Activated T-helper 9 cell treated with anti-CD3 and anti-CD28 coated beads, Interleukin-2, amount 50 U/mL, for 16 hours (primary cell): Measurements from ENCODE around the gene ASAP3.
"Not testable (repeated sequence)": the region's sequence is repeated elsewhere in the genome, so short reads cannot be mapped to it uniquely, and the experiment has no call there.

Experiments used
- DNase-seq: peaks from one replicate; pipeline ENCODE4 v3.0.0-alpha.2; 2020; ENCODE audit warnings: low read depth

ASAP3 gene

GRCh38 chr1:23514111-23514679 lies 30.2 kb upstream of the ASAP3 start:
- DNase-seq: no peak

- no peak for DNase-seq
Observed at GRCh38 chr1:23509896-23510295, 25.9 kb upstream of the ASAP3 start.

DNA sequence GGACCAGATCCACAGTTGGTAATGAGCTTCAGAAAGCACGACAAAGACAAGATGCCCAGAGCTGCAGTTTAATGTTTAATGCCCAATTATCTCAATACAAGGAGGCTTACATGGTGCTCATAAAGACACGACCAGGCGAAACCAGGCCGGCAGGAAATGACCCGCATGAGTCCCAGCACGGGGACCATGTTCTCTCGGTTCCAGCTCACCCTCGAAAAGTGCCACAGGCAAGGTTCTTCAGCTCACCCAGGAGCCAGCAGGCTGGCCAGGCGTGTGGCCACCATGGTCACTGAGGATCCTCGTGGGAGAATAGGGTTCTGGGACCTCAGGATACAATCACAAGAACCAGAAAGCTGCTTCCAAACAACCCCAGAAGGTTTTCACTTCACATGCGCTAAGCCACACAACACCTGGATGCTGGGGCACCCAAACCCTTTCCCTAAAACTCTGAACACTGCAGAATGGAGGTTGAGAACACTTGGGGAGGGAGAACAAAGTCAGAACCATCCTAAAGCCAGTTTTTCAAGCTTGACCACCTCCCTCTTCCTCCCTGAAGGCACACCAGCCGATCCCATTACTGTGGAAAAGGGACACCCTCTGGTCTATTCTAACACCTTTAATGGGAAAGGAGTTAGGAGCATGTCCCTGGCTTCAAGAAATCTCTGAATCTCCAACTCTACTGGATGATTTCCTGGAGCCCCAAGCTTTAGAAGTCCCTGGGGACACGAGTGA lies 22.6 kb upstream of the ASAP3 start:
- DNase-seq: no peak

DNA sequence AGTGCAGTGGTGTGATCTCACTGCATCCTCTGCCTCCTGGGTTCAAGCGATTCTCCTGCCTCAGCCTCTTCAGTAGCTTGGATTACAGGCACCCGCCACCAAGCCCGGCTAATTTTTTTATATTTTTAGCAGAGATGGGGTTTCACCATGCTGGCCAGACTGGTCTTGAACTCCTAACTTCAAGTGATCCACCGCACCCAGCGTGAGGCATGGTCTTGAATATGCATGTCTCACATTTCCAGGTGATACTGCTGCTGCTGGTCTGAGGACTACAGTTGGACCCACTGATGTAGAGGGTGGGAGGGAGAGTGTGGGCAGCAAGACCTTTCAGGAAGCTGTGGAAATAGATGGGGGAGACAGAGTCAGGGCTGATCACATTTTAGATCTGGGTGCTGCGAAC lies 21.9 kb upstream of the ASAP3 start:
- no peak for DNase-seq

- DNase-seq: not testable (repeated sequence)
Observed at GRCh38 chr1:23504156-23504555, 20.2 kb upstream of the ASAP3 start.

GRCh38 chr1:23502951-23503350 lies 19.0 kb upstream of the ASAP3 start:
- no peak for DNase-seq

DNA sequence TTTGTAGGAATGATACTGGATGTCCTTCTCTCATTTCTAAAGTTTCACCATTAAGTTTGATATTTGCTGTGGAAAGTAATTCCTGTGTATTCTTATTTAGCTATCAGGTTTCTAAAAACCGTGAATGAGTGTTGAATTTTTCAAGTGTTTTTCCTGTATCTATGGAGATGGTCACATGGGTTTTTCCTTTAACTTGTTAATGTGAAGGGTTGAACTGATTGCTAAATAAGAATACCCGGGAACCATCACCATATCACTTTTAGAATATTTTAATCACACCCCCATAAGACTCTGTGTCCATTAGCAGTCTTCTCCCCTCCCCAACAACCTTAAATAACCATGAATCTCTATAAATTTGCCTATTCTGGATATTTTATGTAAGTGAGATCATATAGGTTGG lies 16.5 kb upstream of the ASAP3 start:
- no peak for DNase-seq

DNA sequence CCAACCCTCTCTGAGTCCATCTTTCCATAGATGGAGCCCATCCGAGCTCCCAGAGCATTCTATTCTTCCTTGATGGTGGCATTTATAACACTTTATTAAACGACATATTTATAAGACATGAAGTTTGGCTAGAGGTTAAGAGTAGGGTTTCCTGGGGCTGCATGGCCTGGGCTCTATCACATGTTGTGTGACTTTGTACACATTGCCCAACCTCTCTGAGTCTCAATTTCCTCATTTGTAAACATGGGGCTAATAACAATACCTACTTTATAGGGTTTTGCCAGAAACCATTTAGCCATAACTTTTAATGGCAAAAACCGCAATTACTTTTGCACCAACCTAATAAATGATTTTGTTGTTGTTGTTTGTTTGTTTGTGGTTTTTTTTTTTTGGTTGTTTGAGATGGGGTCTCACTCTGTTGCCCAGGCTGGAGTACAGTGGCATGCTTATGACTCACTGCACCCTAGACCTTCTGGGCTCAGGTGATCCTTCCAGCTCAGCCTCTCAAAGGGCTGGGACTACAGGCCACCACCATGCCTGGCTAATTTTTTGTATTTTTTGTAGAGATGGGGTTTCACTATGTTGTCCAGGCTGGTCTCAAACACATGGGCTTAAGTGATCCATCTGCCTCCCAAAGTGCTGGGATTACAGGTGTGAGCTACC lies 13.9 kb upstream of the ASAP3 start:
- DNase-seq: no peak

GRCh38 chr1:23496490-23497181 lies 12.7 kb upstream of the ASAP3 start:
- DNase-seq: no peak

GRCh38 chr1:23494836-23495235 lies 10.9 kb upstream of the ASAP3 start:
- DNase-seq: not testable (repeated sequence)

- not testable (repeated sequence) for DNase-seq
Observed at GRCh38 chr1:23492776-23493175, 8.8 kb upstream of the ASAP3 start.

GRCh38 chr1:23492132-23492720 lies 8.2 kb upstream of the ASAP3 start:
- no peak for DNase-seq

GRCh38 chr1:23489842-23490241 lies 5.9 kb upstream of the ASAP3 start:
- DNase-seq: no peak

GRCh38 chr1:23485002-23485332 lies 988 bp upstream of the ASAP3 start:
- DNase-seq: no peak

DNA sequence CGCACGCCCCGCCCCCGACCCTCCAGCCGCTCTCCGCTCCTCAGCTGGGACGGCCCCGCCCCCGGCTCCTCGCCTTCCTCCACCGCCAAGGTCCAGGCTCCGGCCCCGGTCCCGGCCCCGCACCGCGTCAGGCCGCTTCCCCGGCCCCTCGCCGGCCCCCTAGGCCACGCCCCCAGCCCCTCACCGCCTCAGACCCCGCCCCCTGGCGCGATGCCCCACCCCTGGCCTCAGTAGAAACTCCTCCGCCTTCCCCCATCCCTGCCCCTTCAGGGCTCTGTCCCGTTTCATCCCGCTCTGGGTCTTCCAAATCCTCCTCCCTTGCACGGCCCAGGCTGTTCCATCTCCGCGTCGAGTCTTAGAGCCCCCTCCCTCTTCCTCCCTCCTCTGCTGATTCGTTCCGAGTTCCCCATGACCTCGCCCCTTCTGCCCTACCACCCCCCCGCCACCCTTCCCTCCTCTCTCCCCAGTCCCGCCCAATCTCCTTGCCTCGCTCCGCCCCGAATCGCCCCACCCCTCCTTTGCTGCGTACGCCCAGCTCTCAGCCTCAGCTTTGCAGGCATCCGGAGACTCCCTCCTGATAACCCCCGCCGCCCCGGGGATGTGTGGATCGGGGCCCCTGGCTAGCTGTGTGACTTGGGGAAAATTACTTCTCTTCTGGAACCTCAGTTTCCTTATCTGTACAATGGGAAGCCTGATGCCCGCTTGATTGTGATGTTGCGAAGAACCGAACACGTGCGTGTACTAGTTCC lies 448 bp upstream of the ASAP3 start:
- DNase-seq: peak; percentile 87

DNA sequence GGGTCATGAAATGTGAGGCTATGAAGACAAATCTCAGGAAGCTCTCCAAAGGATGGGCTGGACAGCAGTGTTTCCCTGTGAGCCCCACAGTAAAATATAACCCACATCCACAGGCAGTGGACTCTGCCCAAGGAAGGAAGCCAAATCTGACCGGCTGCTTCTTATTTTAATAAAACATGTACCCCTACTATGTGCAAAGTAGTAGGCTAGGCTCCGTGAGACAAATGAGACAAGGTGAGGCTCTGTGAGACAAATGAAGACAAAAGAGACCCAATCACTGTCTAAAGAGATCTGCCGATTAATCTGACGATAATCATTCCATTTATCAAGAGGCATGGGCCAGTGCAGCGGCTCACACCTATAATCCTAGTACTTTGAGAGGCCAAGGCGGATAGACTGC lies 2.1 kb downstream of the ASAP3 start:
- no peak for DNase-seq

DNA sequence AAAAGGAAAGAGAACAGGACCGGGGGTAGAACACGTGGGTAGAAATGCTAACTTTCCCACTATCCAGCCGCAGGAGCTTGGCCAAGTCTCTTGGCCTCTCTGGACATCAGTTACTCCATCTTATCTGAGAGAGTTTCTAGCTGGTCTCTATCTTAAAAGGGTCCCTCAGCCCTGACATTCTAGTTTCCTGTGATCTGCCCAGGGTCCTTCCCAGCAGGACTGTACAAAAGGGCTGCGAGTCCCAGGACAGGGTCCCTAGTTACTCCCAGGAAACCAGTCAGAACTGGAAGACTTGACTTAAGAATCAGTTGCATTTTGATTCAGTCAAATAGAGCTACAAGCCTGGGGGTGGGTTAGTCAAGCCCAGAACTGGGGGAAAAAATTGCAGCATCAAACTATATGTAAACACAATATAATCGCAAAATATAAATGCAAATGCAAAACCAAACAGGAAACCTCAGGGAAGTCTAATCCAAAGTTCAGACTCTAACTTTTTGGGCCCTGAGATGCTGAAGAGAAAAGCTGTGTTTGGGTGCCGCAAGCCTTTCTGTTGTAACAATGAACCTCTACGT lies 2.9 kb downstream of the ASAP3 start:
- no peak for DNase-seq

DNA sequence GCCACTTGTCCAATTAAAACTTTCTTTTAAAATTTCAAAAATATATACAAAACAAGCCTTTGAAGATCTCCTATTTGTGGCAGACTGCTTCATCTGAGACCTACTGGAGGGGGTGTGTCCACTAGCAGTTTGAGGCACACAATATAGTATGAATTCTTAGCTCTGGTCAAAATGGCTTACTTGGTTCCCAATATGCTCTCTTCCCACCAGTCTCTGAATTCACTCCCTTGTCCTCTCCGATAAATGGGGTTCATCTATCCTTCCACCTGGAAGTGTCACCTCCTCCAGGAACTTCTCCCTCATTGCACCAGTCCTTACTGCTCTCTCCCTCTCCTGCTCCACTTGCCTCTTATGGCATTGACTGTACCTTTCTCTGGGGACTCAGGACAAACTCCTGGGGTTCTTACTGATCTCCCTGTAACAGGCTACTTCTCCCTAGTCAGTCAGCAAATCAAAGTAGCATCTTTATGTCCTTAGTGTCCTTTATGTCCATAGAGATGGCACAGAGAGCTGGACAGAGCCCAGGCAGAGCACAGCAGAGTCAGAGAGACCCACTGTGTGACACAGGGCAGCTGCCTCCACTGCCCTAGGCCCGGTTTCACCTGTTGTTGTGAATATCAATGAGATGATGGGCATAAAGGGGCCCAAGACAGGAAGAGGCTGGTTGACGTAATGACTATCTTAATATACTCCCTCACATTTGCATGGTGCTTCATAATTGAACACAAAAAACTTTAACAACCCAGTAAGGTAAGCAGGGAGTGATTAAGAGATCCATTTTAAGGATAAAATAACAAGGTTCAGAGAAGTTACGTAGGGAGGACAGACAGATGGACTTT lies 3.6 kb downstream of the ASAP3 start:
- DNase-seq: no peak

- DNase-seq: no peak
Observed at GRCh38 chr1:23479666-23479941, 4.4 kb downstream of the ASAP3 start.

DNA sequence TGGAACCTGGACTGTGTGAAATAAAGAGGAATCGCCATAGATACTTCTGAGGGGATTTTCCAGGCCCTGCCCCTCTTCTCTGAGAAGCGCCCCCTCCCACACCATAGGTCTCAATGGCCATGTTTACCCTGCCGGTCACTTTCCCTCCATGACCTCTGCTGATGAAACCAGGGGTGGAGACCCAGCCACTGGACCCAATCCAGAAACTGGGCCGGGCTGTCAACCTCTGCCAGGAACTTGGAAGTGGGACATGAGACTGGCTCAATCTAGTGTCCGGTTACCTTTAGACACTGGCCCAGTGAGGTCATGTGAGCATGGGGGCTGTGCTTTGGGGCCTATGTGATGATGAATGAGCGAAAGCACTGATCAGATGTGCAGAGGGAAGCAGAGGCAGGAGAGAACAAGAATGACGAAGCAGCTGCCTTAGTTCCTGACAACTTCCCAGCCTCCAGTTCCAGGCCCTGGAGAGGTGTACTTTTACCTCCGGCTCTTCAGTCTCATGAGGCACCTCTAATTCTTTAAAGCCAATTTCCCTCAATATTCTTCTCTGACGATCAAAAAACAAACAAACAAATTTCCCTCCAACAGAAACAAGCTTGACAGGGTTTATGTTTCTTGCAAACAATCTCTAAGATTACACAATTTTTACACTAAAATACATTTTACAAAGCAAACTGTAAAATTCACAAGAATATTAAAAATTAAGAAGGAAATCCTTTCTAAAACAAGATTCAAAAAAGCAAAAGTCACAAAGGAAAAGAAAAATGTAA lies 4.9 kb downstream of the ASAP3 start:
- no peak for DNase-seq
